Stimulated activated CD8-positive, alpha-beta memory T cell treated with anti-CD3 and anti-CD28 coated beads, Interleukin-2, amount 100 ng/mL, for 1 hour (primary cell): ENCODE measurements around the gene CST8.

Experiments
- DNase-seq, 2 donors: peaks; one replicate each; pipeline ENCODE4 v3.0.0-alpha.2; 2020; ENCODE audit warnings: low read depth in 2 of 2

The CST8 gene

DNA sequence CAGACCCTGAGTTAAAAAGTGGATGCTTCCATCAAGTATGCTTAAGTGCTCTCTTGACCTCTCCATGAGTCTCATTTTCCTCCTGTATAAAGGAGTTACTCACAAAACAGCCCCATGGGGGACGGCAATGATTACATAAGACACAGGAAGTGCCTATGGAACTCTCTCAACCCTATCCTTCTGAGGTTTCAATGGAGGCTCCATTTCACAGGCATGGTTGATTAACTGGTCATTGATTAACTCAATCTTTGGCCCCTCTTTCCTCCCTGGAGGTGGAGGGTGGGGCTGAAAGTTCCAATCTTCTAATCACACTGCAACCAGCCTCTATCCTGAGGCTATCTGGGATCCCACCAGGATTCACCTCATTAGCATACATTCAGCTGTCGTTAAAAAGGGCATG lies 29.3 kb downstream of the CST8 start:
- DNase-seq, result no peak

DNA sequence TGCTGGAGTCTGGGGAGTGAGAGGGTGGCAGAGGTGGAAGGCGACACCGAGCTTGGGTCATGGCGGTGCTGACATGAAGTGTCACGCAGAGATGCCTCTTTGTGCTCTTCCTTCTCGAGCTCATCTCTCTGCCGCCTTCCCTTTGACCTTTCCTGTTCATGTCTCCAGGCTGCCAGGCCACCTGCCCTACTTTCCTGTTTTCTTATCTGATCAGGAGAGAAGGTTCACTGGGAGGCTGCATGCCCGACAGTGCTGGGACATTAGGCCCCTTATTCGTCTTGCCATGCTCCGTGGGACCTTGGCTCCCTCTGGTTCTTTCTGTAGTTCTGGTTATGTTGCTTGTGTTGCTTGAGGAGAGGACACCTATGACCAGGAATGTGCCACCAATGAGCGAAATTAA lies 33.2 kb downstream of the CST8 start:
- no peak for DNase-seq

DNA sequence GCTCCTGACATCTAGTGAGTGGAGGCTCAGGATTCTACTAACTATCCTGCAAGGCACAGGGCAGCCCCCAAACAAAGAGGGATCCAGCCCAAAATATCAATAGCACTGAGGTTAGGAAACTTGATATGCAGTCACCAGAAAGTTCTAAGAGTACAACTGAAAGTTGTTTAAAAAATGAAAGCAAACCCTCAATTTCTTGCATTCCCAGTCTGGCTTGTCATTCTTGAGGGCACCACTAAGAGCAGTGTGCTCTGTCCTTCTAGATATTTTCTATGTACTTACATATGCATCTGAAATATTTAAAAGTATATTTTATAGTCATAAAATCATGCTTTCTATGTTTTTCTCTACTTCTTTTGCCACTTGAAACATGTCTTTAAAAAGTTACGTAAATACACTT lies 35.9 kb downstream of the CST8 start:
- DNase-seq, result no peak

DNA sequence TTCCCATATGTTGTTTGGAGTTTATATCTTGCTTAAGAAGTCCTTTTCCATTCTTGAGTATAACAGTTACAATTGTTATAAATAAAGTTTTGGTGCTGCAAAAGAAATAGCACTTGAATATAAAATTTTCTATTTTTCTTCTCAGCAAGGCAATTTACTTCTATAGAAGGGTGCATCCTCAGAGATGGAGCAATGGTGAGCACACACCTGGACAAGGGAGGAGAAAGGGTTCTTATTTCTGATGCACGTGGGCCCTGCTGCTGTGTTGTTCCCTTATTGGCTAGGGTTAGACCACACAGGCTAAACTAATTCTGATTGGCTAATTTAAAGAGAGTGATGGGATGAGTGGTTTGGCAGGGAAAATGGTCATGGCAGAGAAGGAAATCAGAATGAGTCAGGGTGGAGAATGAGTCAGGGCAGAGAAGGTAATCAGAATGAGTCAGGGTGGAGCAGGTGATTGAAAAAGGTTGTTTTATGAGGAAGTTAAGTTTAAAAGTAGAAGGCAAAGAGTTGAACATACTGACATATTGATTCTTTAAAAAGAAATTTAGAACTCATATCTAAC lies 38.0 kb downstream of the CST8 start:
- no peak for DNase-seq

DNA sequence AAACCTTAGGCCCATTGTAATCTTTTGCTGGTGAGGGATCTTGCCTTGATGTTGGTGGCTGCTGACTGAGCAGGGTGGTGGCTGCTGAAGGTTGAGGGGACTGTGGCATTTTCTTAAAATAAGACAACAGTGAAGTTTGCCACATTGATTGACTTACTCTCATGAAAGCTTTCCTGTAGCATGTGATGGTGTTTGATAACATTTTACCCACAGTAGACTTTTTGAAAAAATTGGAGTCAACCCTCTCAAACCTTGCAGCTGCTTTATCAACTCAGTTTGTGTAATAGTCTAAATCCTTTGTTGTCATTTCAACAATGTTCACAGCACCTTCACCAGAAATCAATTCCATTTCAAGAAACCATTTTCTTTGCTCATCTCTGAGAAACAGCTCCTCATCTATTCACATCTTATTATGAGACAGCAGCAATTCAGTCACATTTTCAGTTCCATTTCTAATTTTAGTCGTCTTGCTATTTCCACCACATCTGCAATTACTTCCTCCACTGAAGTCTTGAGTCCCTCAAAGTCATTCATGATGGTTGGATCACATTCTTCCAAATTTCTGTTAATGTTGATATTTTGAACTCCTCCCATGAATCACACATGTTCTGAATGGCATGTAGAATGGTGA lies 40.1 kb downstream of the CST8 start:
- no peak for DNase-seq

DNA sequence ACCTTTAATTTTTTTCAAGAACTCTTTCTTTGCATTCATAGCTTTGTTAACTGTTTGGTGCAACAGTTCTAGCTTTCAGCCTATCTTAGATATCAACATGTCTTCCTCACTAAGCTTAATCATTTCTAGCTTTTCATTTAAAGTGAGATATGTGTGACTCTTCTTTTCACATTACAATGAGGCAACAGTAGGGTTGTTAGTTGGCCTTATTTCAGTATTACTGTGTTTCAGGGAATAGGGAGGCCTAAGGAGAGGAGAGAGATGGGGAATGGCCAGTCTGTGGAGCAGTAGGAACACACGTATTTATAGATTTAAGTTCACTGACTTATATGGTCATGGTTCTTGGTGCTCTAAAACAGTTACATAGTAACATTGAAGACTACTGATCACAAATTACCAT lies 41.6 kb downstream of the CST8 start:
- no peak for DNase-seq

DNA sequence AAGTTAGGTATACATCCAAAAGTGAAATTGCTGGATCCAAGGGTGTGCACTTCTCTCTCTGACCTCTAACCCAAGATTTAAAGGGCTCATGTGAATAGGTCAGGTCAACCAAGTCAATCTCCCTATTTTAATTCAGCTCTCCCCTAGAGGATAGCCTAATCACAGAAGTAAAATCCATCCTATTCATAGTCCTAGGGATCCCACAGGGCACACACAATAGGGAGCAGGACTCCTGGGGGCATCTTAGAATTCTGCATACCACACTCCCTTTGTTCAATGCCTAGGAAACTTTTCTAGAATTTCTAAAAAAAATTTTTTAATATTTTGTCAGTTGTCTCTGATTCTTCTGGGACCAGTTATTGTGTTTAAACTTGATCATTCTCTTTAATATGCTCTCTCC lies 42.2 kb downstream of the CST8 start:
- DNase-seq, result no peak

DNA sequence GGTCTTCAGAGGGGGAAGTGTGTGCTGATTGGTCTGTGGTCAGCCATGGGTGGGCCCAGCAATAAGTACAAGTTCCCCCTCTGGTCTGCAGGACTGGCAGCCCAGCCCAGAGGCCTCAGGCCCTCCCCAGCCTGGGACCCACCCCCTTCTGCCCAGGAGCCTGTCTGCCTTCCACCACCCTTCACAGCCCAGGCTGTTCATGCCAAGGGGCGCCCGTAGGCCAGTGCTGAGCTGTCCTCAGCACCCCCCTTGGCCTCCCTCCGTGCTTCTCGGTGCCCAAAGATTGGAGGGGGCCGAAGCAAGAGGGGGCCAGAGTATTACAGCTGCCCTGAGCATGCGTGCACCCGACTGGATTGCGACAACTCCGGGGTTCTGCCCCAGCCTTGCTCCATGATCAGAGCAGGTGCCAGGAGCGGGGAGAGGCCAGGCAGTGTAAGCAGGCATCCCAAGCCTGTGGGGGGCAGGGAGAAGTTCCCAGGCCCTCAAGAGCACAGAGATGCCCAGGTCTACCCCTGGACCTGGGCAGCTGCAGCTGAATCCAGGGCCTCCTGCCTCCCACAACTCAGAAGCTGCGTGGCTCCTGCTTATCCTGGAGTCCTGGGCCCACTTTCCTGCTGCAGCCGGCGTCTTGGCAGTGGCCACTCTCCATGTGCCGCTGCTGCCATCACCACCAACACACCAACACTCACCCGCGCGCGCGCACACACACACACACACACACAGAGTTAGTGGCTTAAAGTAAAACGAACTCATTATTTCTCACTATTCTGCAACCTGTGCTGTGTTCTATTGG lies 44.1 kb downstream of the CST8 start:
- DNase-seq, result no peak

DNA sequence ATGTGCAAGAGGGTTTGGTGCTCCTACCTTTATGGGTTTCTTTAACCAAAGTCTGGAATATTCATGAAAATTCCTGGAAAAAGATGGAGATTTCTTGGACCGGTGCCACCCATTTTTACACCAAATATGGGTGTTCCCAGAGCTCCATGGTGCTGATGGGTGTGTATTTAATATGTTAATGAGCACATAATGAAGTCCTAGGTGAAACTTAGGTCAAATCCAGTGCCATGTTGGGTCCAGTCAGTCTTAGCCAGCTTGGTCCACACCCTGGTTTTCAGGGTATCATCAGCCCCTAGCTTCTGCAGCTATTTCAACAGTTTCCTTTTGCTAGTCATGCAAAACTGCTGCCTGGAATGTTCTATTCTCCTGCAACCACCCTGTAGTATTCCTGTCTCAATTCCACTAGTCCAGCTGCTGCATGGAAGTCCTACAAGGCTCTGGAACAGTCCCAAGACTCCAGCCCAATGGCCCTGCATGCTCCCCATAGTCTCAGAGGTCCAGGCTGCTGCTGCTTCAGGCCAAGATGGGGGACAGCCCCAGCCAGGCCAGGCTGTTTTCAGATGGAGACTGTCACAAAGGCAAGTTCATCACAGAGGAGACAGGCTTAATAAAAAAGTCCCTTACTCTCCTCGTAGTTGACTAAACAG lies 45.5 kb downstream of the CST8 start:
- no peak for DNase-seq

DNA sequence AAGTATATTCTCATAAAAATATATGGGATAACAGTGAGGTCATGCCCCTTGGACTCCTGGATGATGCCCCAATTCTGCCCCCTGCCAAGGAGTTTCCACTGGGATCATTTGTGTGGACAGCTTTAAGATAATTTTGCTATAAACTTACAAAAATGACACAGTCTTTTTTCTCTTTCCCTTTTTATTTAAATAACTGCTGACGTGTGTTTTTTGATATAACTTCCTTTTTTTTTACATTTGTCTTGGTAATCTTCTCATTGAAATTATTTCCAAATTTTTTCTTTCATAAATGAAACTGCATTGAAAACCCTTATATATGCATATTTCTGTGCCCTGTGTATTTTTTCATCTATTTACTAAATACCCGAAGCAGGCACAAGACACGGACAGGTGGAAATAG lies 46.1 kb downstream of the CST8 start:
- DNase-seq, result no peak

DNA sequence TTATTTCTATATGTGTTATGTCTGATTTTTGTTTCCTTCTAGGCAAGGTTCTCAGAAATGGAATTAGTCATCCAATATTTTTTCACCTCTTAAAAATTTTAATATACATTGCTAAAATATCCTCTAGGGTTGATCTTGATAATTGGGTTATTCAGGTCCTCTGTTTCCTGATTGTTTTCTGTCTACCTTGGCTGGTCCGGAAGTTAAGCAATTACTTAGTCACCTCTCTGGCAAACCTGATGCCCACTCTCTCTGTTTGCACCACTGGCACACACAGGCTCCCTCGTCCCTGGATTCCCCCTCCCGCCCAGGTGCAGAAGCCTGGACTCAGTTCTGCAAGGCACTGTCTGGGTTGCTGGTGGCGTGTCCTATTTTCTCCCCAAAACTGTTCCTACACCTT lies 49.7 kb downstream of the CST8 start:
- DNase-seq, result no peak

DNA sequence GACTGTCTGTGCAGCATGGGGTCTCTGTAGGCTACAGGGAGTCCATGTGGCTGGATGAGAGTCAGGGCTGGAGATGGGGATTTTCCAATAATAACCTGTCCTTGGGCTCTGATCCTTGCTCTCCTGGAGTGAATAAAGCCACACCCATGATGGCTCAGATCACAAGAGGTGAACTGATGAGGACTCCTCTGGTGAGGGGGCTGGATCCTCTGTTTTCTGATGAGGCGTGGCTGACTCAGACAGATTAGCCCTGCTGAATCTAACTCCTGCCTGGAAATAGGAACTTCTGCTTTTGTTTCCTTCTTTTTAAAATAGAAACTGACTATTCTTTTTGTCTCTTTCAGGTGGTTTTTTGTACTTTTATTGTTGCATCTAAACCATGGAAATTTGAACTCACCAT lies 50.4 kb downstream of the CST8 start:
- DNase-seq, result no peak

DNA sequence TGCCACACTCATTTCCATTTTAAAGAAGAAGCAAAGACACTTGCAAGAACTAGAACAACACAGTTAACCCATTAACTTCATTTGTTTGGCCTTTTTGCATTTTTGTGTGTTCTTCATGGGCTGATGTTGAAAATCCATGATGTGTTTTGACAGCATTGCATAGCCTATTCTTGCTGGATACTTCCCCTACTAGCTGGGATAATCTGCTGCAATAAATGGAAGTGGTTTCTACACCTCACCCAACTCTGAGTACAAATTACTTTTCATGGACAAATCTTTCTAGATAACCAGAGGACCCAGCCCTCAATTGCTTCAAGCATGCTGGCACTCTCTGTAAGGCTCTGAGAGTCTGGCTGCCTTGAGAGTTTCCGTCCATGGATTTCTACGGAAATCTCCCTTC lies 50.9 kb downstream of the CST8 start:
- no peak for DNase-seq

DNA sequence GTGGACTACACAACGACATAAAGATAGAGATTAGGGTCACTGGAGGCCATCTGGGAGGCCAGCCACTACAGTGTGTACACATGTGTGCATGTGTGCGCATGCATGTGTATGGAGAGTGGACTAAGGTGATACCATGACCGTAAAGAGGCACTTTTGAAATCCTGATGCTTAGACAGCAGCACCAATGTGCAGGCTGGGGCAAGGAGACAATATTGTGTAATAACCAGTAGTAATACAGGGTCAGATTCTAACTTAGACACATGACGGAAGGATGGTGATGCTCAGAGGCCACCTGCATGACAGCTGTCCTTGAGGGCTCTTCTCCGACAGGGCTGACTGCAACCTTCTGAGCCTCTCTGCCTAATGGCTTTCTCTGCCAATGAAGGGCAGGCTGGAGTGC lies 51.9 kb downstream of the CST8 start:
- no peak for DNase-seq

DNA sequence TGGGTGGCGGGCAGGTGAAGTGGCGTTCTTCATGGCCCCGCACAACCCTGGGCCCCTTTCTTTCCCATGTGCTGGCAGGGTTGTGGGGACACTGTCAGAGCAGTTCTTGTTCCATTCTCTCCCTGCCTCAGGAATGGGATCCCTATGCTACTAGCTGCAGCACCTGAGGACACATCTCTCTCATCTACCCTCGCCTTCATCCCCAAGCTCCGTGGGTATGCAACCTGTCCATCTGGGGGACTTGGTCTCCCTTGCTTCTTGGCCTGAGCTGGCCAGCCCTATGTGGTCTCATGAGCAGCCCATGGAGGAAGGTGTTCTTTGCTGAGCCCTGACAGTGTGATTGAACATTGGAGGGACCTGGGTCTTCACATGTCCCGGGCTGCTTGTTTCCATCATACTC lies 53.2 kb downstream of the CST8 start:
- no peak for DNase-seq
